Right atrium auricular region (tissue), 2 donors: ENCODE data around the gene FUBP3. TPM values are rescaled to one million over a fixed set of nuclear protein-coding genes. Genes with fewer than 3 reads are reported as not detected.

Experiments used
- DNase-seq: peaks from one replicate; pipeline ENCODE4 v3.0.0-alpha.2; 2019; ENCODE audit warnings: low spot score
- H3K27ac ChIP-seq, 2 donors: fragments of 200-600 bp; sonication (generic); 1 replicate in 1 of 2; 2 replicates in 1 of 2; pipeline ENCODE4 v1.5.1; 2016 to 2019
- H3K27me3 ChIP-seq, 2 donors: fragments of 200-600 bp; sonication (generic); one replicate each; pipeline versions ENCODE4 v1.5.1 to v1.6.0; 2017 to 2019
- H3K36me3 ChIP-seq: fragments of 200-600 bp; sonication (generic); one replicate; pipeline ENCODE4 v1.5.1; 2016
- H3K4me1 ChIP-seq, 2 donors: fragments of 200-600 bp; sonication (generic); one replicate each; pipeline versions ENCODE4 v1.5.1 to v1.6.0; 2017 to 2019
- H3K4me3 ChIP-seq, 2 donors: fragments of 200-600 bp; sonication (generic); 1 replicate in 1 of 2; 2 replicates in 1 of 2; pipeline ENCODE4 v1.5.1; 2017 to 2019; ENCODE audit warnings: mild to moderate bottlenecking in 1 of 2, moderate library complexity in 1 of 2
- H3K9me3 ChIP-seq, 2 donors: fragments of 200-600 bp; sonication (generic); one replicate each; pipeline ENCODE4 v1.5.1; 2019
- CTCF ChIP-seq, 2 donors: fragments of 200-600 bp; sonication (generic); IDR thresholded peaks; one replicate each; pipeline ENCODE4 v1.5.1; 2019; ENCODE audit warnings: antibody characterized with exemption in 2 of 2
- total RNA-seq, 2 donors: library from RNA; depleted of rRNA; stranded (reverse); fragments of >200 nt; gene quantifications; one replicate each; pipeline ENCODE4 v1.1.0, GENCODE V29; 2016

FUBP3 gene
- total RNA-seq, 2 donors from 2014 or later = 21.1 to 24.8 TPM

- Histone ChIP-seq H3K4me1 (peaks cover 0 to 58% of the 10 kb centered on the region in 2 donors), H3K27me3 (peaks cover 61% of the 10 kb centered on the region in 2 donors), H3K4me3 (peak overlapping the region in 1 of 2 donors; percentile 15), H3K27ac (no peak overlapping the region), H3K9me3 (no peaks in the 10 kb centered on the region), H3K36me3 (no peaks in the 10 kb centered on the region)
- TF ChIP-seq CTCF (IDR thresholded peaks at IDR 0.05) = no peak
- no peak for DNase-seq
Observed at GRCh38 chr9:130665431-130666392, 86.3 kb downstream of the FUBP3 start.

- H3K27ac ChIP-seq = no peak overlapping the region
- no peaks in the 10 kb centered on the region for H3K36me3 ChIP-seq
- no peak overlapping the region for H3K4me3 ChIP-seq
- H3K9me3 ChIP-seq = no peaks in the 10 kb centered on the region
- H3K27me3 ChIP-seq = peaks cover 52 to 53% of the 10 kb centered on the region in 2 donors
- no peak for TF ChIP-seq CTCF (IDR thresholded peaks at IDR 0.05)
- no peak for DNase-seq
- peaks cover 0 to 50% of the 10 kb centered on the region in 2 donors for H3K4me1 ChIP-seq
Observed at GRCh38 chr9:130666393-130667119, 87.2 kb downstream of the FUBP3 start.

- Histone ChIP-seq H3K9me3 (no peaks in the 10 kb centered on the region), H3K27ac (no peak overlapping the region), H3K4me1 (peaks cover 0 to 45% of the 10 kb centered on the region in 2 donors), H3K4me3 (no peak overlapping the region), H3K27me3 (peaks cover 48% of the 10 kb centered on the region in 2 donors), H3K36me3 (no peaks in the 10 kb centered on the region)
- no peak for TF ChIP-seq CTCF (IDR thresholded peaks at IDR 0.05)
- DNase-seq = no peak
Observed at GRCh38 chr9:130667120-130667435, 87.7 kb downstream of the FUBP3 start.

- peaks cover 0 to 35% of the 10 kb centered on the region in 2 donors for H3K4me1 ChIP-seq
- no peaks in the 10 kb centered on the region for H3K9me3 ChIP-seq
- no peak for DNase-seq
- peaks cover 36 to 37% of the 10 kb centered on the region in 2 donors for H3K27me3 ChIP-seq
- H3K4me3 ChIP-seq = no peak overlapping the region
- H3K36me3 ChIP-seq = no peaks in the 10 kb centered on the region
- H3K27ac ChIP-seq = no peak overlapping the region
- no peak for TF ChIP-seq CTCF (IDR thresholded peaks at IDR 0.05)
Observed at GRCh38 chr9:130668196-130668595, 88.8 kb downstream of the FUBP3 start.

- Histone ChIP-seq H3K9me3 (no peaks in the 10 kb centered on the region), H3K4me1 (peaks cover 0 to 30% of the 10 kb centered on the region in 2 donors), H3K27me3 (peaks cover 32% of the 10 kb centered on the region in 2 donors), H3K36me3 (no peaks in the 10 kb centered on the region), H3K4me3 (no peak overlapping the region), H3K27ac (no peak overlapping the region)
- no peak for TF ChIP-seq CTCF (IDR thresholded peaks at IDR 0.05)
- DNase-seq = no peak
Observed at GRCh38 chr9:130668659-130669058, 89.3 kb downstream of the FUBP3 start.
